ENCODE measurements around the gene PAX8.

GRCh38 chr2:113209011-113209645 is 69.6 kb downstream of the PAX8 start:
- TF ChIP-seq MAX (IDR thresholded peaks at IDR 0.05) (peak; percentile 25; the same call in 1 of the 2 replicates), YY1 (IDR thresholded peaks at IDR 0.05; ENCODE audit: low read depth) (no peak), TAF1 (IDR thresholded peaks at IDR 0.05; ENCODE audit: low read depth) (no peak), EP300 (IDR thresholded peaks at IDR 0.05; ENCODE audit: borderline replicate concordance) (peak; percentile 25; the same call in 1 of the 2 replicates), RAD21 (IDR thresholded peaks at IDR 0.05; ENCODE audit: low read depth) (no peak), CEBPB (IDR thresholded peaks at IDR 0.05) (no peak), TEAD4 (IDR thresholded peaks at IDR 0.05) (peak; percentile 59; the same call in 1 of the 2 replicates), EGR1 (IDR thresholded peaks at IDR 0.05) (no peak), FOXM1 (IDR thresholded peaks at IDR 0.05; ENCODE audit: borderline replicate concordance, low read depth) (no peak), TCF12 (IDR thresholded peaks at IDR 0.05; ENCODE audit: low read depth) (no peak), CREB1 (IDR thresholded peaks at IDR 0.05; ENCODE audit: low read depth) (no peak), NFIC (IDR thresholded peaks at IDR 0.05) (peak; percentile 77)
- TF ChIP-seq, protein P1, sequence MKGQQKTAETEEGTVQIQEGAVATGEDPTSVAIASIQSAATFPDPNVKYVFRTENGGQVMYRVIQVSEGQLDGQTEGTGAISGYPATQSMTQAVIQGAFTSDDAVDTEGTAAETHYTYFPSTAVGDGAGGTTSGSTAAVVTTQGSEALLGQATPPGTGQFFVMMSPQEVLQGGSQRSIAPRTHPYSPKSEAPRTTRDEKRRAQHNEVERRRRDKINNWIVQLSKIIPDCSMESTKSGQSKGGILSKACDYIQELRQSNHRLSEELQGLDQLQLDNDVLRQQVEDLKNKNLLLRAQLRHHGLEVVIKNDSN (IDR thresholded peaks at IDR 0.05): no peak
- TF ChIP-seq, protein P2, sequence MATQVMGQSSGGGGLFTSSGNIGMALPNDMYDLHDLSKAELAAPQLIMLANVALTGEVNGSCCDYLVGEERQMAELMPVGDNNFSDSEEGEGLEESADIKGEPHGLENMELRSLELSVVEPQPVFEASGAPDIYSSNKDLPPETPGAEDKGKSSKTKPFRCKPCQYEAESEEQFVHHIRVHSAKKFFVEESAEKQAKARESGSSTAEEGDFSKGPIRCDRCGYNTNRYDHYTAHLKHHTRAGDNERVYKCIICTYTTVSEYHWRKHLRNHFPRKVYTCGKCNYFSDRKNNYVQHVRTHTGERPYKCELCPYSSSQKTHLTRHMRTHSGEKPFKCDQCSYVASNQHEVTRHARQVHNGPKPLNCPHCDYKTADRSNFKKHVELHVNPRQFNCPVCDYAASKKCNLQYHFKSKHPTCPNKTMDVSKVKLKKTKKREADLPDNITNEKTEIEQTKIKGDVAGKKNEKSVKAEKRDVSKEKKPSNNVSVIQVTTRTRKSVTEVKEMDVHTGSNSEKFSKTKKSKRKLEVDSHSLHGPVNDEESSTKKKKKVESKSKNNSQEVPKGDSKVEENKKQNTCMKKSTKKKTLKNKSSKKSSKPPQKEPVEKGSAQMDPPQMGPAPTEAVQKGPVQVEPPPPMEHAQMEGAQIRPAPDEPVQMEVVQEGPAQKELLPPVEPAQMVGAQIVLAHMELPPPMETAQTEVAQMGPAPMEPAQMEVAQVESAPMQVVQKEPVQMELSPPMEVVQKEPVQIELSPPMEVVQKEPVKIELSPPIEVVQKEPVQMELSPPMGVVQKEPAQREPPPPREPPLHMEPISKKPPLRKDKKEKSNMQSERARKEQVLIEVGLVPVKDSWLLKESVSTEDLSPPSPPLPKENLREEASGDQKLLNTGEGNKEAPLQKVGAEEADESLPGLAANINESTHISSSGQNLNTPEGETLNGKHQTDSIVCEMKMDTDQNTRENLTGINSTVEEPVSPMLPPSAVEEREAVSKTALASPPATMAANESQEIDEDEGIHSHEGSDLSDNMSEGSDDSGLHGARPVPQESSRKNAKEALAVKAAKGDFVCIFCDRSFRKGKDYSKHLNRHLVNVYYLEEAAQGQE (IDR thresholded peaks at IDR 0.05; ENCODE audit: low read depth): no peak
